GM18867 (cell line): ENCODE results near the gene GTF2F1.
"Not testable (repeated sequence)": the region's sequence is repeated elsewhere in the genome, so short reads cannot be mapped to it uniquely, and the experiment has no call there.

ENCODE experiments used
- ATAC-seq: cut with Tn5 transposase; IDR thresholded peaks from one replicate; pipeline ENCODE4 v1.9.1; 2021; ENCODE audit warnings: mild to moderate bottlenecking, moderate library complexity; ENCODE audit not compliant: unreplicated experiment

GTF2F1 gene

GRCh38 chr19:6358003-6358402, 35.0 kb downstream of the GTF2F1 start:
- ATAC-seq: no peak

- ATAC-seq: no peak
Measured at GRCh38 chr19:6357174-6357573, 35.8 kb downstream of the GTF2F1 start.

DNA sequence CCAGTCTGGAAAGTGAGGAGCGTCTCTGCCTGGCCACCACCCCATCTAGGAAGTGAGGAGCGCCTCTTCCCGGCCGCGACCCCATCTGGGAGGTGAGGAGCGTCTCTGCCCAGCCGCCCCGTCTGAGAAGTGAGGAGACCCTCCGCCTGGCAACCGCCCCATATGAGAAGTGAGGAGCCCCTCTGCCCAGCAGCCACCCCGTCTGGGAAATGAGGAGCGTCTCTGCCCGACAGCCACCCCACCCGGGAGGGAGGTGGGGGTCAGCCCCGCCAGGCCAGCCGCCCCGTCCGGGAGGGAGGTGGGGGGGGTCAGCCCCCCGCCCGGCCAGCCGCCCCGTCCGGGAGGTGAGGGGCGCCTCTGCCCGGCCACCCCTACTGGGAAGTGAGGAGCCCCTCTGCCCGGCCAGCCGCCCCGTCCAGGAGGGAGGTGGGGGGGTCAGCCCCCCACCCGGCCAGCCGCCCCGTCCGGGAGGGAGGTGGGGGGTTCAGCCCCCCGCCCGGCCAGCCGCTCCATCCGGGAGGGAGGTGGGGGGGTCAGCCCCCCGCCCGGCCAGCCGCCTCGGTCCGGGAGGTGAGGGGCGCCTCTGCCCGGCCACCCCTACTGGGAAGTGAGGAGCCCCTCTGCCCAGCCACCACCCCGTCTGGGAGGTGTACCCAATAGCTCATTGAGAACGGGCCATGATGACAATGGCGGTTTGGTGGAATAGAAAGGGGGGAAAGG, 37.5 kb downstream of the GTF2F1 start:
- ATAC-seq: not testable (repeated sequence)

GRCh38 chr19:6354098-6354674, 38.8 kb downstream of the GTF2F1 start:
- no peak for ATAC-seq

DNA sequence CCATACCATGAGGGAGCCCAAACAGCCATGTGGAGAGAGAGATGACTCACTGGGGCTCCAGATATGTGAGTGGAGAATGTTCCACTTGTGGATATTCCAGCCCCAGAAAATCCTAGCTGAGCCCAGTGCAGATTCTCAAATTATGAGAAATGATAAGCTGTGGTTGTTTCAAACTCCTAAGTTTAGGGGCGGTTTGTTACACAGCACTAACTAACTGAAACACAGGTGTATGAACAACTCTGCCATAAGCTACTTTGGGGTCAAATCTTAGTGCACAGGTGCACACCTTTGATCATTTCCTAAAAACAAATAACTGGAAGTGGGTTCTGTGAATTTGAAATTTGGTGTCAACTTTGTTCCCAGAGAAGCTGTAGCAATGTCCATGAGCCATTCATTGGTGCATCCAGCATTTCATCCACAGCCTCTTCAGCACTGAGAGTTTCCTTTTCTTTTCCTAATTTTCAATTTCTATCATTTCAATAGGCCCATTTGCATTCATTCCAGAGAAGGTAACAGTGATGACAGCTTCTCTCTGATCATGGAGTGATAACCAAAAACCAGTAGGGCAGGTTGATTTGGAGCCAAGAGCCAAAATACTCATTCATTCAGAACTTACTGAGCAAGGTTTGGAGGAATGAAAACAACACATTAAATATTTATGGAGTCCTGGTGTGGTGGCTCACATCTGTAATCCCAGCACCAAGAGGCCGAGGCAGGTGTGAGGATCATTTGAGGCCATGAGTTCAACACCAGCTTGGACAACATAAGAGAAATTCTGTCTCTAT, 40.4 kb downstream of the GTF2F1 start:
- no peak for ATAC-seq

- ATAC-seq: no peak
Measured at GRCh38 chr19:6350688-6351087, 42.3 kb downstream of the GTF2F1 start.

- ATAC-seq: not testable (repeated sequence)
Measured at GRCh38 chr19:6349271-6349670, 43.7 kb downstream of the GTF2F1 start.

GRCh38 chr19:6343462-6343861, 49.5 kb downstream of the GTF2F1 start:
- ATAC-seq: no peak

- no peak for ATAC-seq
Measured at GRCh38 chr19:6340493-6341201, 52.3 kb downstream of the GTF2F1 start.

DNA sequence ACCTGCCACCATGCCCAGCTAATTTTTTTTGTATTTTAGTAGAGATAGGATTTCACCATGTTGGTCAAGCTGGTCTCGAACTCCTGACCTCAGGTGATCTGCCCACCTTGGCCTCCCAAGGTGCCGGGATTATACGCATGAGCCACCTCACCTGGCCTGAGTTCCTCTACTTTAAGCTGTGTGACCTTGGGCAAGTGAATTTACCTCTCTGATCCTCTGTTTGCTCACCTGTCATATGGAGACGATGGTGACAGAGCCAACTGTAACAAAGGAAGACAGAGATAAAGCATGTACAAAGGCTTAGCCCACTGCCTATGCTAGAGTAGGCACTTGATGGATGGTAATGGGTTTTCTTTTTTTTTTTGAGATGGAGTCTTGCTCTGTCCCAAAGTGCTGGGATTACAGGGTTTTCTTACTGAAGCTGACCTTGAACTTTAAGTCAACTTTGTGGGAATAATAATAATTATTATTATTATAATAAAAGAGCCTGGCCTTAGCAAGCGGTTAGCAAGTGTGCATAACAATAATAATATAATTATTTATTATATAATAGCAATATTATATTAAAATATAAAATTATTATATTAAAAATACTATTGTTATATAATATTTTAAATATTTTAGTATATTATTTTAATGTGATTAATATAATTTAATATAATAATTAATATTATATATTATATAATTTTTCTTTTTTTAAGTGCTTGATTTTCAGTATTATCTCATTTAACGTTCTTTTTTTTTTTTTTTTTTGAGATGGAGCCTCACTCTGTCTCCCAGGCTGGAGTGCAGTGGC, 58.3 kb downstream of the GTF2F1 start:
- no peak for ATAC-seq

- ATAC-seq: no peak
Measured at GRCh38 chr19:6333439-6333838, 59.5 kb downstream of the GTF2F1 start, which contains the start of gene ACER1. Gene ACER1 (minus strand): TSS chr19:6333612. CDS start chr19:6333551, 61 bp downstream.
